GM12878 (cell line): Measurements from ENCODE around the gene NAA35.

Experiments
- BRCA1 ChIP-seq: IDR thresholded peaks from 2 replicates; pipeline ENCODE4 v1.6.1; 2011; ENCODE audit warnings: low read depth, low read length, improper control_type of control experiment
- CBX3 ChIP-seq: fragments of 200-600 bp; sonication (generic); IDR thresholded peaks from 2 replicates; pipeline ENCODE4 v1.6.1; 2016; ENCODE audit warnings: low read depth, borderline replicate concordance
- CREB1 ChIP-seq: IDR thresholded peaks from 2 replicates; pipeline ENCODE4 v1.6.1; 2012; ENCODE audit warnings: low read depth, mild to moderate bottlenecking, inconsistent platforms
- CTCF ChIP-seq, 3 experiments: IDR thresholded peaks in 2 of 3; conservative IDR thresholded peaks in 1 of 3; 2 replicates each; pipeline ENCODE4 v1.5.1; 2011; ENCODE audit warnings: low read depth in 3 of 3, low read length in 3 of 3, mild to moderate bottlenecking in 3 of 3, control low read depth in 2 of 3, moderate library complexity in 2 of 3, inconsistent platforms in 1 of 3, mixed read lengths in 1 of 3; ENCODE audit not compliant: control insufficient read depth in 2 of 3, insufficient read depth in 1 of 3; ENCODE audit errors: extremely low read depth in 1 of 3
- EZH2 ChIP-seq: IDR thresholded peaks from 2 replicates; pipeline ENCODE4 v1.6.1; 2012; ENCODE audit warnings: low read depth, mild to moderate bottlenecking, control low read depth, inconsistent platforms, low read length, borderline replicate concordance; ENCODE audit not compliant: control insufficient read depth
- GATAD2B ChIP-seq: fragments of 450-650 bp; conservative IDR thresholded peaks from 2 replicates; pipeline ENCODE4 v1.6.1; 2017; ENCODE audit warnings: low read depth, mild to moderate bottlenecking, moderate library complexity
- MXI1 ChIP-seq: fragments of 150-350 bp; IDR thresholded peaks from 2 replicates; pipeline ENCODE4 v1.6.1; 2011; ENCODE audit warnings: low read depth, mild to moderate bottlenecking, inconsistent platforms, low read length, improper control_type of control experiment
- POLR2A ChIP-seq: IDR thresholded peaks from 2 replicates; pipeline ENCODE4 v1.6.1; 2011; ENCODE audit warnings: low read depth, mild to moderate bottlenecking, low read length
- RFX5 ChIP-seq: IDR thresholded peaks from 2 replicates; pipeline ENCODE4 v1.6.1; 2011; ENCODE audit warnings: low read depth, low read length, improper control_type of control experiment
- TF ChIP-seq, protein P1 (sequence below): IDR thresholded peaks from 2 replicates; pipeline ENCODE4 v1.6.1; 2012; ENCODE audit warnings: low read depth, low read length, improper control_type of control experiment

GRCh38 chr9:86039991-86040860 is 99.3 kb downstream of the NAA35 start:
- TF ChIP-seq CTCF (IDR thresholded peaks at IDR 0.05 in 2 of 3, conservative IDR thresholded peaks at IDR 0.05 in 1 of 3; ENCODE audit: control insufficient read depth in 2 of 3, extremely low read depth in 1 of 3, insufficient read depth in 1 of 3, low read depth in 3 of 3, low read length in 3 of 3) (no peak), POLR2A (no peak), BRCA1 (no peak), MXI1 (no peak), RFX5 (no peak), EZH2 (no peak), CBX3 (no peak), GATAD2B (no peak), CREB1 (no peak)
- TF ChIP-seq, protein P1, sequence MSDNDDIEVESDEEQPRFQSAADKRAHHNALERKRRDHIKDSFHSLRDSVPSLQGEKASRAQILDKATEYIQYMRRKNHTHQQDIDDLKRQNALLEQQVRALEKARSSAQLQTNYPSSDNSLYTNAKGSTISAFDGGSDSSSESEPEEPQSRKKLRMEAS = no peak
